ENCODE measurements around the gene RAB1B. TPM values are rescaled to one million over a fixed set of nuclear protein-coding genes. Genes with fewer than 3 reads are reported as not detected.
"Not testable (repeated sequence)": the region's sequence is repeated elsewhere in the genome, so short reads cannot be mapped to it uniquely, and the experiment has no call there.

Gene RAB1B
- polyA plus RNA-seq, 4 donors = 122 to 168 (median 138) TPM

DNA sequence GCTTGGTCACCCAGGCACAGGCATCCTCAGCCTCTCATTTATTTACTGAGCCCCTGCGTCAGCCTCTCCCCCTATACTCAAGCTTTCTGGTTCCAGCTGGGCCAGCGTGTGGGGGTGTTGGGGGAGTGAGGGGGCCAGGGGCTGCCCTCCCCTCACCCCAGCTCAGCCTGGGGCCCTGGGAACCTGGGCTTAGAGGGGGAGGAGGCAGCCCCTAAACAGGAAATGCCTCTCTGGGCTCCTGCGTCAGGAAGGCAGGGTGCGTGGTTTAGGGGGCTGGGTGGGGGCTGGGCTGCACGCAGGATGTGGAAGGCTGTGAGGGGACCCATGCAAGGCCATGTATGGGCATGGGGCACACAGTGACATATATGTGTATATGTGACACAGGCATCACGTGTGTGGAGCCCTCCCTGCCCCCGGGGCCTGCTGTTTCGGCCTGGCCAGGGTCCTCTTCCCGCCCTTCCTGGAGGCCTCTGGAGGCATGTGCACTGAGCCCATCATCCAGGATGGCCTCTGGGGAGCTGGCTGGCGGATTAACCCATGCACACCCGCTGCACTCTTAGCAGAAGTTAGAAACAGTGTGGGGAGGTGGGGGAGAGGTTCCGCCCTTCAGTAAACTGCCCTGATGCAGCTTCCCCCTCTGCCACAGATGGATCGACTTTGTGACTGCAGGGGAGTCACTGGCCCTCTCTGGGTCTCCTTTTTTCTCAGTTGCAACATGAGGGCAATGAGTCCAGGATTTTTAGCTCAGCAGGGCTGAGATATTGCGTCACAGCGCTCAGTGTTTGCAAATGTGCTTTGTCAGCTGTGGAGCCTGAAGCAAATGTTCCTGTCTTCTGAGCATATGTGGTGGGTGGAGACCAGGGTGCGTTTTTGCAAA lies 49.5 kb downstream of the RAB1B start:
- DNase-seq (ENCODE audit: low read depth in 4 of 4, low spot score in 2 of 4) = no peak

DNA sequence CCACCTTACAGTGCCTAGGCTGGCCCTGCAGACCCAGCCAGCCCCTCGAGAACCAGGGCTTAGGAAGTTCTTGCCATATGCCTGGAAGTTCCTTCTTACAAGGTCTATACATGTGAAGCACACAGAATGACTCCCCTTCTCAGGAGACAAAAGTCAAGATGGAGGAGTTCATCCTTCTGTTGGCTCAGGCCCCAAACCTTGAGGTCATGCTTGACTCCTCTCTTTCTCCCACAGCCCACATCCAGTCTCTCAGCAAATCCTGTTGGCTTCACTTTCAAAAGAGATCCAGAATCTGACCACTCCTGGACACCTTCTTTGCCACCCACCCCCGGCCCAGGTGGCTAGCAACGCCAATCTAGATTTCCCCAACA lies 50.1 kb downstream of the RAB1B start:
- DNase-seq (ENCODE audit: low read depth in 4 of 4, low spot score in 2 of 4) = no peak

DNA sequence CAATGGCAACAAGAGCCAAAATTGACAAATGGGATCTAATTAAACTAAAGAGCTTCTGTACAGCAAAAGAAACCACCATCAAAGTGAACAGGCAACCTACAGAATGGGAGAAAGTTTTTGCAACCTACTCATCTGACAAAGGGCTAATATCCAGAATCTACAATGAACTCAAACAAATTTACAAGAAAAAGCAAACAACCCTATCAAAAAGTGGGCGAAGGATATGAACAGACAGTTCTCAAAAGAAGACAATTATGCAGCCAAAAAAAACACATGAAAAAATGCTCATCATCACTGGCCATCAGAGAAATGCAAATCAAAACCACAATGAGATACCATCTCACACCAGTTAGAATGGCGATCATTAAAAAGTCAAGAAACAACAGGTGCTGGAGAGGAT lies 51.9 kb downstream of the RAB1B start:
- not testable (repeated sequence) for DNase-seq (ENCODE audit: low read depth in 4 of 4, low spot score in 2 of 4)

DNA sequence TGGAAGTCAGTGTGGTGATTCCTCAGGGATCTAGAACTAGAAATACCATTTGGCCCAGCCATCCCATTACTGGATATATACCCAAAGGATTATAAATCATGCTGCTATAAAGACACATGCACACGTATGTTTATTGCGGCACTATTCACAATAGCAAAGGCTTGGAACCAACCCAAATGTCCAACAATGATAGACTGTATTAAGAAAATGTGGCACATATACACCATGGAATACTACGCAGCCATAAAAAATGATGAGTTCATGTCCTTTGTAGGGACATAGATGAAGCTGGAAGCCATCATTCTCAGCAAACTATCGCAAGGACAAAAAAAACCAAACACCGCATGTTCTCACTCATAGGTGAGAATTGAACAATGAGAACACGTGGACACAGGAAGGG lies 52.3 kb downstream of the RAB1B start:
- DNase-seq (ENCODE audit: low read depth in 4 of 4, low spot score in 2 of 4) = not testable (repeated sequence)

DNA sequence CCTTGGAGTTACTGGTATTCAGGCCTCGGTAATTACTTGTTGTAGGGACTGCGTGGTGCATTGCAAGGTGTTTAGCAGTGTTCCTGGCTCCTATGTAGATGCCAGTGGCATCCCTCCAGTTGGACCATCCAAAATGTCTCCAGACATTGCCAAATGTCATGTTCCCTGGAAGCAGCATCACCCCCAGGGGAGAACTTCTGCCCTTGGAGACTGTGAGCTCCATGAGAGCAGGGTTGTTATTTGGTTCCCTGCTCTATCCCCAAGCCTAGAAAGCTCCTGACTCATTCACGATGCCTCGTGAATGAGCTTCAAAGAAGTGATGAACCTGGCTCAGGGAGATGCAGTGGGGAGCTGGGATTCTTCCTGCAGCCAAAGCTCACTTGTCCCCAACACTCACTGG lies 53.2 kb downstream of the RAB1B start:
- no peak for DNase-seq (ENCODE audit: low read depth in 4 of 4, low spot score in 2 of 4)

DNA sequence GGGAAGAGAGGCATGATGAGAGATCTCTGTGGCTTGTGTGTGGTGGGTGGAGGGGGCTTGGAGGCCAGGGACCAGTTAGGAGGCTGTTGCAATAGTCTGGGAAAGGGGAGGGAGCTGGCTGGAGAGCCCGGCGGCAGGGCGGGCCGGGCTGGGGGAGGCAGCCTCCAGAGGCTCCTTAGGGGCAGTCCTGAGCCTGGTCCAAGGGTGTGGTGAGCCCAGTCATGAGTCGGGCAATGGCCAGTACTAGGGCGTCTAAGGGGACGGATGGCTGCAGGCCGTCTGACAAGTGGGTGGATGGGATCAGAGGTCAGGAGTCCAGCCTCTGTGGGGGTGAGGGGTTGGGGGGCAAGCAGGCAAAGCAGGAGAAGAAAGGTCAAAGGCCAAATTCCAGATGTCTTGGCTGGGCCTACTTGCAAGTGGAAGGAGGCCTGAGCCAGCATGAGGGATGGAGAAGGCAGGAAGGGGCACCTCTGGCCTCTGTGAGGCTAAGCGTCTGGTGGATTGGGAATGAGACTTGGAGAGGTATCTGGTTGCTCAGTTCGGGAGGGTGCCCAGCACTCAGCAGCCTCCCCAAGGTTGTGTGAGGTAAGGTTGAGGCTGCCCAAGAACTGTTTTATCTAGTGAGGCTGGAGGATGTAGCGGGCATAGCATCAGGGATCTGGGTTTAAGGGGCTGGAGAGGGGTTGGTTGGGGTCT lies 54.4 kb downstream of the RAB1B start:
- no peak for DNase-seq (ENCODE audit: low read depth in 4 of 4, low spot score in 2 of 4)

DNA sequence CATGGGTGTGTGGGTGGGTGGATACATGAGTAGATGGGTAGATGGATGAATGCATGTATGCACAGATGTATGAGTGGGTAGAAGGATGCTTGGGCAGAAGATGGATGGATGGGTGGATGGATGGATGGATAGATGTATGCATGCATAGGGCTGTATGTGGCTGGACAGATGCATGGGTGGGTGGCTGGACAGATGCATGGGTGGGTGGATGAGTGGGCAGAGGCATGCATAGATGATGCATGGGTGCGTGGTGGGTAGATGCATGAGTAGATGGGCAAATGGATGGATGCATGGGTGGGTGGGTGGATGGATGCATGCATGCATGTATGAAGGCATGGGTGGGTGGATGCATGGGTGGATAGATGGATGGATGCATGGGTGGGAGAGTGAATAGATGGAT lies 55.2 kb downstream of the RAB1B start:
- no peak for DNase-seq (ENCODE audit: low read depth in 4 of 4, low spot score in 2 of 4)

DNA sequence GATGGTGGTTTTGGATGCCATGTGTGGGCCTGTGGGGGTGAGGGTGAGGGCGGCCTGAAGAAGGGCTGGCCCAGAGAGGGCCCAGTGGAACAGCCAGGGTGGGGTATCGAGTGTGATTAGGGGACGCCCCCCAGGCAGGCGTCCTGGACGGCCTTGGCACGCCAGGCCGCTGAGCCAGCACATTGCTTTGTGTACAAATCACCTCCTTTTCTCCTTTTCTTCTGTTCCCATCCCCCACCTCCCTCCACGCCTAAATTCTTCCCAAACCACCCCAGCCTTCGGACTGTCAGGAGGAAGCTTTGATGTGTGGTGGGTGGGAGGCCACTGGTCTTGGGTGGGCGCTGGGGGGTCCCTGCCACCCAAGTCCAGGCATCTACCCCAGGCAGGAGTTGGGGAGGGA lies 56.2 kb downstream of the RAB1B start:
- no peak for DNase-seq (ENCODE audit: low read depth in 4 of 4, low spot score in 2 of 4)

DNA sequence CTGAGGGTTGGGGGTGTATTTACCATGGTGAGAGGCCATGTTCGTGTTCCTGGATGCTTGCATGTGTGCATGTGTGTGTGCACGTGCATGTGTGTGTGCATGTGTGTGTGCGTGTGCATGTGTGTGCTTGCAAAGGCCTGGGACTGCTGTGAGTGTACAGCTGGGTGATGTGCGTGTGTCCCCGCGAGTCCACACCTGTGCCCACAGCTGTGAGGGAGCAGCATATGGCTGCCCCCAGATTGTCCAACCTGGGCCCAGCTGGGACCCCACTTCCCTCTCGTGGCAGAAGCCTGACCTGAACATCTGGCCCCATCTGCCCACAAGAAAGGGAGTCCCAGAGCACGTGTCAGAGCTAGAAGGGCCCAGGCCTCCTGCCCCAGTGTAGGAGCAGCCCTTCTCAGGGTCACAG lies 56.8 kb downstream of the RAB1B start:
- DNase-seq (ENCODE audit: low read depth in 4 of 4, low spot score in 2 of 4) = no peak

DNA sequence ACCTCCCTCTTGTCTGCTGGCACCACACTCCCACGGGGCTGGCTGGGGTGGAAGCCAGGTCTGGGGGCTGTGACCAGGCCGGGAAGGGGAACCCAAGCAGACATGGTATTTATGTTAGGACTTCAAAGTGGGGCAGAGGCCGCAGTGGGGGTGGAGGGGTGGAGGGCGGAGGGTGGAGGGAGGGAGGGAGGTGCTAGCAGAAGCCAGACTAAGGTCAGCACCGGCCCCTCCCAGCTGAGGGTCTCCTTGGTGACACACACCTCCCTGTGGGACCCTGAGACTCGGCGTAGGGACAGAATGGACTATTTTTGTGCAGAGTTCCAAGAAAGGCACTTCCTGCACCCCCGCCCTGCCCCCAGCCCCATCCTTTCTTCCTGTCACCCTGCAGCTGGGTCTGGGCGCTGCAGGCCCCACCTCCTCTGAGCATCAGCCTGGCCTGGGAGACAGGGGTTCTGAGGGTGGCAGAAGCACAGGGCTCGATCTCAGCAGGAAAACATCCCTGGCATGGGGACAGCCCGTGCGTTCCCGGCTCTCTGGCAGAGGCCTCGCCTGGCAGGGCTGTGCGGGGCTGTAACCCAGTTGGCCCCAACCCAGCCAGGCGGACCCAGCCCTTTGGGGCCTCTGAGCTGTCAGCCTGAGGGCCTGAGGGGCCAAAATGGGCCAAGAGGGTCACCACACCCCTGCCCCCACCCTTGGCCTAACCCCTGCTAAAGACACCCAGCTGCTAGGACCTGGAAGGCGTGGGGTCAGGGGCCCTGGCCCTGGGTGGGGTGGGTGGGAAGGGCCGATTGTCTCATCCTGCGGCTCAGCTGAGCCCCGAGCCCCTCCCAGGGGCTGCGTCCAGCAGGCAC lies 58.0 kb downstream of the RAB1B start:
- DNase-seq (ENCODE audit: low read depth in 4 of 4, low spot score in 2 of 4) = no peak

Other genes starting within 250 kb of the RAB1B start
- not detected for gene CATSPER1, start 242.2 kb upstream of the RAB1B start, polyA plus RNA-seq (ENCODE audit: insufficient read length in 4 of 4)
- gene GAL3ST3, start 219.5 kb upstream of the RAB1B start, polyA plus RNA-seq (ENCODE audit: insufficient read length in 4 of 4) = 1 to 10 TPM; 3.7 to 8.6 (median 5.9) TPM
- 100 to 1,000 TPM; 221 to 254 (median 237) TPM for gene SF3B2, start 216.3 kb upstream of the RAB1B start, polyA plus RNA-seq (ENCODE audit: insufficient read length in 4 of 4)
- gene PACS1, start 198.4 kb upstream of the RAB1B start, polyA plus RNA-seq (ENCODE audit: insufficient read length in 4 of 4) = 10 to 100 TPM; 38.5 to 57.0 (median 50.4) TPM
- gene KLC2, start 10.9 kb upstream of the RAB1B start, polyA plus RNA-seq (ENCODE audit: insufficient read length in 4 of 4) = 10 to 100 TPM; 14.7 to 31.0 (median 25.7) TPM
- gene CNIH2, start 9.5 kb downstream of the RAB1B start, polyA plus RNA-seq (ENCODE audit: insufficient read length in 4 of 4) = 1 to 10 TPM; 3.3 to 4.9 (median 4.2) TPM
- 10 to 100 TPM; 51.4 to 68.7 (median 57.8) TPM for gene YIF1A, start 20.5 kb downstream of the RAB1B start, polyA plus RNA-seq (ENCODE audit: insufficient read length in 4 of 4)
- under 1 TPM in 2 of 4 donors, not detected in 2; 0.12 to 0.24 TPM for gene TMEM151A, start 23.3 kb downstream of the RAB1B start, polyA plus RNA-seq (ENCODE audit: insufficient read length in 4 of 4)
- gene CD248, start 48.4 kb downstream of the RAB1B start, polyA plus RNA-seq (ENCODE audit: insufficient read length in 4 of 4) = 100 to 1,000 TPM in 1 of 4 donors, 10 to 100 TPM in 3; 56.9 to 102 (median 72.8) TPM
- gene RIN1, start 67.8 kb downstream of the RAB1B start, polyA plus RNA-seq (ENCODE audit: insufficient read length in 4 of 4) = 1 to 10 TPM; 1.8 to 3.7 (median 2.9) TPM
- gene BRMS1, start 76.5 kb downstream of the RAB1B start, polyA plus RNA-seq (ENCODE audit: insufficient read length in 4 of 4) = 10 to 100 TPM; 30.8 to 38.6 (median 34.8) TPM
- 10 to 100 TPM; 50.3 to 64.6 (median 51.9) TPM for gene B4GAT1, start 79.0 kb downstream of the RAB1B start, polyA plus RNA-seq (ENCODE audit: insufficient read length in 4 of 4)
- 10 to 100 TPM; 14.6 to 33.0 (median 22.3) TPM for gene SLC29A2, start 103.1 kb downstream of the RAB1B start, polyA plus RNA-seq (ENCODE audit: insufficient read length in 4 of 4)
- under 1 TPM; 0.06 to 0.54 (median 0.22) TPM for gene NPAS4, start 152.4 kb downstream of the RAB1B start, polyA plus RNA-seq (ENCODE audit: insufficient read length in 4 of 4)
- 10 to 100 TPM; 67.7 to 87.7 (median 78.9) TPM for gene MRPL11, start 170.2 kb downstream of the RAB1B start, polyA plus RNA-seq (ENCODE audit: insufficient read length in 4 of 4)
- 1 to 10 TPM; 4.5 to 7.8 (median 6.4) TPM for gene PELI3, start 198.3 kb downstream of the RAB1B start, polyA plus RNA-seq (ENCODE audit: insufficient read length in 4 of 4)
- gene DPP3, start 211.8 kb downstream of the RAB1B start, polyA plus RNA-seq (ENCODE audit: insufficient read length in 4 of 4) = 10 to 100 TPM; 19.6 to 31.2 (median 25.5) TPM
- 100 to 1,000 TPM in 1 of 4 donors, 10 to 100 TPM in 3; 61.4 to 102 (median 79.8) TPM for gene BBS1, start 242.0 kb downstream of the RAB1B start, polyA plus RNA-seq (ENCODE audit: insufficient read length in 4 of 4)